ENCODE results near the gene STAC3.

DNA sequence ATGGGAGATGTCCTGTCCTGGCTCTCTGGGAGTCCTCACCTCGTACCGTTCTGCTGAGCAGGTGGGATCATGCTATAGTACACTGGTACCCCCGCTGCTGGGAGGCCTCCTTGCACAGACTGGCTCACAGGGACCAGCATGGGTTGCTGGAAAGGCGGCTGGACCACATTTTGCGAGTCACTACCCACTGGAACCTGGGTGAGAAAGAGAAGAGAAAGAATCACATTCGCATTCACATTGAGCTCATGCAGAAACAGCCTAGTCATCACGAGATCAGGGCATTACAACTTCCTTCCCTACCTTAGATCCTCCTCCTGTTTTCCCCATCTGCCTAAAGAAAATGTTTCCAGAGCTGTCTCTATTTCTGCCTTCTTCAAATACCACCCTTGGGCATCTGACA, 17.3 kb upstream of the STAC3 start:
- TF ChIP-seq ESRRA (CRISPR knock-in tag; IDR thresholded peaks at IDR 0.05; ENCODE audit: borderline replicate concordance) (no peak), CBFB (CRISPR knock-in tag; IDR thresholded peaks at IDR 0.05; ENCODE audit: low read depth) (no peak), NFYB (CRISPR knock-in tag; conservative IDR thresholded peaks at IDR 0.05; ENCODE audit: low read depth) (no peak), TCF7 (CRISPR knock-in tag; IDR thresholded peaks at IDR 0.05; ENCODE audit: low read depth) (no peak), TP53 (CRISPR knock-in tag; IDR thresholded peaks at IDR 0.05) (no peak), NR3C1 (CRISPR knock-in tag; conservative IDR thresholded peaks at IDR 0.05; ENCODE audit: low read depth) (no peak), JAZF1 (CRISPR knock-in tag; IDR thresholded peaks at IDR 0.05) (no peak), FOXK1 (CRISPR knock-in tag; IDR thresholded peaks at IDR 0.05) (no peak), ELF4 (CRISPR knock-in tag; IDR thresholded peaks at IDR 0.05; ENCODE audit: low read depth) (no peak), ZNF416 (CRISPR knock-in tag; IDR thresholded peaks at IDR 0.05) (no peak)
- TF ChIP-seq, protein P1, sequence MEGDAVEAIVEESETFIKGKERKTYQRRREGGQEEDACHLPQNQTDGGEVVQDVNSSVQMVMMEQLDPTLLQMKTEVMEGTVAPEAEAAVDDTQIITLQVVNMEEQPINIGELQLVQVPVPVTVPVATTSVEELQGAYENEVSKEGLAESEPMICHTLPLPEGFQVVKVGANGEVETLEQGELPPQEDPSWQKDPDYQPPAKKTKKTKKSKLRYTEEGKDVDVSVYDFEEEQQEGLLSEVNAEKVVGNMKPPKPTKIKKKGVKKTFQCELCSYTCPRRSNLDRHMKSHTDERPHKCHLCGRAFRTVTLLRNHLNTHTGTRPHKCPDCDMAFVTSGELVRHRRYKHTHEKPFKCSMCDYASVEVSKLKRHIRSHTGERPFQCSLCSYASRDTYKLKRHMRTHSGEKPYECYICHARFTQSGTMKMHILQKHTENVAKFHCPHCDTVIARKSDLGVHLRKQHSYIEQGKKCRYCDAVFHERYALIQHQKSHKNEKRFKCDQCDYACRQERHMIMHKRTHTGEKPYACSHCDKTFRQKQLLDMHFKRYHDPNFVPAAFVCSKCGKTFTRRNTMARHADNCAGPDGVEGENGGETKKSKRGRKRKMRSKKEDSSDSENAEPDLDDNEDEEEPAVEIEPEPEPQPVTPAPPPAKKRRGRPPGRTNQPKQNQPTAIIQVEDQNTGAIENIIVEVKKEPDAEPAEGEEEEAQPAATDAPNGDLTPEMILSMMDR (IDR thresholded peaks at IDR 0.05) = no peak
- TF ChIP-seq, protein P2, sequence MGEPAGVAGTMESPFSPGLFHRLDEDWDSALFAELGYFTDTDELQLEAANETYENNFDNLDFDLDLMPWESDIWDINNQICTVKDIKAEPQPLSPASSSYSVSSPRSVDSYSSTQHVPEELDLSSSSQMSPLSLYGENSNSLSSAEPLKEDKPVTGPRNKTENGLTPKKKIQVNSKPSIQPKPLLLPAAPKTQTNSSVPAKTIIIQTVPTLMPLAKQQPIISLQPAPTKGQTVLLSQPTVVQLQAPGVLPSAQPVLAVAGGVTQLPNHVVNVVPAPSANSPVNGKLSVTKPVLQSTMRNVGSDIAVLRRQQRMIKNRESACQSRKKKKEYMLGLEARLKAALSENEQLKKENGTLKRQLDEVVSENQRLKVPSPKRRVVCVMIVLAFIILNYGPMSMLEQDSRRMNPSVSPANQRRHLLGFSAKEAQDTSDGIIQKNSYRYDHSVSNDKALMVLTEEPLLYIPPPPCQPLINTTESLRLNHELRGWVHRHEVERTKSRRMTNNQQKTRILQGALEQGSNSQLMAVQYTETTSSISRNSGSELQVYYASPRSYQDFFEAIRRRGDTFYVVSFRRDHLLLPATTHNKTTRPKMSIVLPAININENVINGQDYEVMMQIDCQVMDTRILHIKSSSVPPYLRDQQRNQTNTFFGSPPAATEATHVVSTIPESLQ (CRISPR knock-in tag; IDR thresholded peaks at IDR 0.05) = no peak
